HG03575 (cell line): Measurements from ENCODE around the gene WSB2.
"Not testable (repeated sequence)": the region's sequence is repeated elsewhere in the genome, so short reads cannot be mapped to it uniquely, and the experiment has no call there.

Experiments
- ATAC-seq: cut with Tn5 transposase; IDR thresholded peaks from one replicate; pipeline ENCODE4 v1.9.1; 2021; ENCODE audit not compliant: unreplicated experiment, insufficient number of reproducible peaks, low FRiP score; ENCODE audit errors: extremely low read depth

Gene WSB2

DNA sequence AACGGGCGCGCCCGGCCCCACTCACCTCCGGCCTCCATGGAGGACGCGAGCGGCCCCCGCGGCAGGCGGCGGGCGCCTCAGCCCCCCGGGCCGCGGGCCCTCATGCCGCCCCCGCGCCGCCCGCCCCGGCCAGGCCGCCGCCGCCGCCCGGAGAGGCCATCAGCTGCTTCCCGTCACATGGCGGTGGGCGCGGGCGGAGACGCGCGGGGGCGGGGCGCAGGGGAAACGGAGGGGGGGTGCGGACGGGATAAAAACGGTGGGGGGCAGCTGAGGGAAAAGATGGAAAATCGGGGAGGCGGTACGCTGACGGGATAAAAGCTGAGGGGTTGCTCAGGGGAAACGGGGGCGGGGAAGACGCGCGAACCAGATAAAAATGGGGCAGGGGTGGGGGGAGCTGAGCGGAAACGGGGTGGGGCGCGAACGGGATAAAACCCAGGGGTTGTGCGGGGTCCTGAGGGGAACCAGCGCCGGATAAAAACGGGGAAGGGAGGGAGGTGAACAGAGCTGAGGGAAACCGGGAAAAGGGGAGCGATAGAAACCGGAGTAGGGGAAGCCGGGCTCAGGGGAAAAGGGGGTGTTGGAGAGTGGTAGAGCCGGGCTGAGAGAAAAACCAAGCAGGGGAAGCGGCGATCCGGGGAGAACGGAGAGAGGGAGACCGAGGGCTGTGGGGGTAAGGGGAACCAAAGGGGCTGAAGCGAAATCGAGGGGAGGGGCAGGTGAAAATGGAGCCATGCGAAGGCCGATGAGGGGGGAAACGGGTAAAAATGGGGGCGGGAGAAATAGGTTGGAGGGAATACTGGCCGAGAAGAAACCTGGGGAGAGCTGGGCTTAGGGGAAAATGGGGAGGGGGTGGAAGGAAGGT is at the start of gene WSB2:
Gene WSB2, minus strand, starts transcription at position 169 of the 862 bp plus-strand sequence. Its CDS starts 131 bp downstream, at position 38.
- ATAC-seq, result no peak

GRCh38 chr12:118109088-118109487 is 48.1 kb upstream of the WSB2 start:
- ATAC-seq, result no peak

DNA sequence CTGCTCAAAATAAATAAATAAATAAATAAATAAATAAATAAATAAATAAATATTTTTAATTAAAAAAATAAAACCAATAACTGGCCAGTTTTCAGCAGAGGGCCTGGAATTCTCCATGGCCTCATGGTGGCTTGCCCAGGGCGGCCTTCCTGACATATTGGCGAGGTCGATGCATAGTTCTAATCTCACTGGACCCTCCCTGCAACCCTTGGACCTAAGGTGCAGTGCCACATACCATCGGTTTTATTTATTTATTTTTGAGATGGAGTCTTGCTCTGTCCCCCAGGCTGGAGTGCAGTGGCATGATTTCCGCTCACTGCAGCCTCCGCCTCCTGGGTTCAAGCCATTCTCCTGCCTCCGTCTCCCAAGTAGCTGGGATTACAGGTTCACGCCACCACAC is 46.7 kb upstream of the WSB2 start:
- ATAC-seq, result no peak

DNA sequence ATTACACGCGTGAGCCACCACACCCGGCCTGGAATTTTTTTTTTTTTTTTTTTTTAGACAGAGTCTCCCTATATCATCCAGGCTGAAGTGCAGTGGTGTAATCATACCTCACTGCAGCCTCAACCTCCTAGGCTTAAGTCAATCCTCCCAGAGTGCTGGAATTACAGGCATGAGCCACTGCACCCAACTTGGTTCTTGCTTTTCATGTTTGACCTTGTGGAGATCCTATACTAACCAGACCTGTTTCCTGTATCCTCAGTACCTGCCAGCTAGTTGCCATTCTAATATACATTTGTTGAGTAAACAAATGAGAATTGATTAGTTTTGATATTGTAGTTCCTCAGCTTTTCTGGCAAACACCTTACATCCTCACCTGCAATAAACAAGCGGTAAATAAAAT is 46.0 kb upstream of the WSB2 start:
- ATAC-seq, result no peak

DNA sequence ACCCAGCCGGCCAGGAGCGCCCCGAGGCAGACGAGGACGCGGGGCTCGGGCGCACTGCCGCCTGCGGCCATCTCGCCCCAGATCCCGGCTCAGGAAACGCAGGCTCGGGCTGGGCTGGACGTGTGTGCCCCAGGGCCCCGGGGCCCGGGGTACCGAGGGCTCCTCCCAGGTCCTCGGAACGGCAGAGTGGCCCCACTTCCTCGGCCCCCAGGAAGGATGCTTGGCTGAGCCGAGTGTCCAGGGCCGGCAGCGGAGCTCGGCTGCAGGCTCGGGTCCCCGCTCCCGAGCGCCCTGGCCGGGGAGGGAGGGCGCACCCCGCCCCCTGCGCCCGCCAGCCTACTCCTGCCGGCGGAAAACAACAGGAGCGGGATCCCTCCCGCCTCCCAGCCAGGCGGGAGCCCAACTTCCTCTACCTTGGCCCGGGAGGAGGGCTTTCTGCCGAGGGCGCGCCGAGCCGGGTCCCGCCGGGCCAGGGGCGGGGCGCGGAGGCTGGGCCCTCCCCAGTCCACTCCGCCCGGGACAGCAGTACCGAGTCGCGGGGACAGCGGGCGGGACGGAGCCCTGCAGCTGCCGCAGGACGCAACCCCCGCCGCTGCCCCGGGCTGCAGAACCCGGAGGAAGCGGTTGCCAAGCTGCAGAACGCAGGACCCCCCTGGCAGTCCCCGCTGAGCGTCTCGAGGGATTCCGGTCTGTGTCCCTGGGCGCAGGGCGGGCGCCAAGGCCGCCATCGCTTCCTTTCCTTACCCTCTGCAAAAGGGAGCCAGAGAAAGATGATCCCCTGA is 42.8 kb upstream of the WSB2 start, which contains the start of gene VSIG10:
Gene VSIG10, minus strand, starts transcription at position 411 of the 782 bp plus-strand sequence. Its CDS starts 340 bp downstream, at position 71.
- ATAC-seq, result no peak

DNA sequence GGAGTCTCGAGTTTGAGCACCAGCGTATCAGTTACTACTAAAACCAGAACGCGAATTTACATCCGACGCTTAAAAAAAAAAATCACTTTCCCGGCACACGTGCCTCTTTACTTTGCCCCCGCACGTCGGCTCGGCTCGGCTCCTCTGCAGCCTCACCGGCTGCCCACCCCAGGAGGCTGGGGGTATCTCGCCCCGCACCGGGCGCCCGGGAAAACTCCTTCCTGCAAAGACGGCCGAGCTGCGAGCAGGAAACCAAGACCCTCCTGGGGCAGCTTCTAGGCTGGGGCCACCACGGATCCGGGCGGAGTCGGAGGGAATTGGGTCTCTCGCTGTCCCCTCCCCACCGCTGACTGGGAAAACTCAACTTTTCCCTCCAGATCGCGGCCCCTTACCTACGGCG is 42.2 kb upstream of the WSB2 start:
- ATAC-seq, result no peak

GRCh38 chr12:118102609-118103008 is 41.6 kb upstream of the WSB2 start:
- no peak for ATAC-seq

DNA sequence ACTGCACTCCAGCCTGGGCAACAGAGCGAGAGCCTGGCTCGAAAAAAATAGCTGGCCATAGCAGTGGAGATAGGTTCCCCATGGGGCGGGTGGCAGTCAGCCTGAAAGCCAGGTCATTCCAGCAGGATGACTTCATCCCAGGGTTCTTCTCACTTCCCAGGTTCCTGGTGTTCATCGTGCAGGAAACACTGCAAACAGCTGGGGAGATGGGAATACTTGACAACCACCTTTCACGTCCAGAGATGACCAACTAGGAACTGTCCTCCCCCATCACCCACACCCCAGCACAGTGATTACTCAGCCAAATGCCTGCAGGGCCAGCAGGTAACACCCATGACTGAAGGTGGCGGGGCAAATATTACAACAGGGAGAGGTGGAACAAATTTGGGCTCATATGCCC is 41.1 kb upstream of the WSB2 start:
- ATAC-seq, result no peak

GRCh38 chr12:118101051-118101450 is 40.1 kb upstream of the WSB2 start:
- no peak for ATAC-seq

- no peak for ATAC-seq
Measured at GRCh38 chr12:118098911-118099671, 38.1 kb upstream of the WSB2 start.

DNA sequence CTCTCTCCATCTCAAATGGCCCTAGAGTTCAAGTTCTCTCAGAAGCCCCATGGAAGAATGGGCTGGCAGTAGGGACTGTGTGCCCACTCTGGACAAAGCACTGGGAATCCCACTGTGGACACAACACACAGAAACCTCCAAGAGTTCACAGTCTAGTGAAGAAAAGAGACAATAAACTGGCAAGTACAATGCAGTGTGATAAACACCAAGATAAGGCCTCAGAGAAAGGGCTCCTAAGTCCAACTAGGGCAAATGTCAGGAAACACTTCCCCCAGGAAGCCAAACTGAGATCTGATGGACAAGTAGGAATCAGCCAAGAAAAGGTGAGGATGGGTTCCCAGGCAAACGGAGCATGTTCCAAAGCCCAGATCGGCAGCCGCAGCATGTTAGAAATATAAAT is 37.4 kb upstream of the WSB2 start:
- ATAC-seq, result no peak

GRCh38 chr12:118094039-118094438 is 33.1 kb upstream of the WSB2 start:
- ATAC-seq, result no peak

DNA sequence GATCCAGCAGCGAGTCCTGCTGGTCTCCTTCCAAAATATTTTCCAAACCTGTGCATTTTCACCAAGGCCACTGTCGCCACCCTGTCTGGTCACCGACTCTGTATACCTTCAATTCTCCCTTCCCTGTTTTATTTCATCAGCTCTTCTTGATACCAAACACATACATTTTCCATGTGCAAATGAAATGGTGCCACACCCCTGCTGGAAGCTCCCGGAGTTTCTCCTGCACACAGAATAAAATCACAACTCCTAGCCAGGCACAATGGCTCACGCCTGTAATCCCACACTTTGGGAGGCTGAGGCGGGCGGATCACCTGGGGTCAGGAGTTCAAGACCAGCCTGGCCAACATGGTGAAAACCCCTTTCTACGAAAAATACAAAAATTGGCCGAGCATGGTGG is 28.8 kb upstream of the WSB2 start:
- no peak for ATAC-seq

GRCh38 chr12:118082161-118082560 is 21.2 kb upstream of the WSB2 start:
- ATAC-seq, result no peak

- not testable (repeated sequence) for ATAC-seq
Measured at GRCh38 chr12:118081521-118081920, 20.5 kb upstream of the WSB2 start.

- ATAC-seq, result no peak
Measured at GRCh38 chr12:118073768-118074167, 12.8 kb upstream of the WSB2 start.

GRCh38 chr12:118070650-118071049 is 9.7 kb upstream of the WSB2 start:
- ATAC-seq, result no peak

DNA sequence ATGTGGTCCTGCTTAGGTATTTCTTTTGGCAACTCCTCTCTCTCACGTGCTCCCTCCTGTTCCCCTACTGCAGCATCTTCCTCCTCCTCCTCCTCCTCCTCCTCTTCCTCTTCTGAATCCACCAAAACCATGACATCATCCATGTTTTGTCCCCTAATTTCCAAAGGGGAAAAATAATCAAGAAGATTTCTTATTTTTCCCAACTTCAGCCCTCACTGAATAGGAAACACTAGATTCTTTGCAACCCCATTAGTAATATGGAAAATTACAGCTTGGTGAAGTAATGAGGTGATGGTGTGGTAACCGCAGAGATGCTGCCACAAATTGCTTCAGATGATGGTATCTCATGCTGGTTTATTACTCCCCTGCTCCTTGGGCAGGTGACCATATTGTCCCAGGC is 7.5 kb upstream of the WSB2 start:
- no peak for ATAC-seq

GRCh38 chr12:118065380-118065779 is 4.4 kb upstream of the WSB2 start:
- ATAC-seq, result no peak
